Large intestine (tissue), 3 donors: Measurements from ENCODE around the gene CNNM3. TPM values are rescaled to one million over a fixed set of nuclear protein-coding genes. Genes with fewer than 3 reads are reported as not detected.

Experiments used
- DNase-seq, 2 donors: peaks; one replicate each; pipeline versions ENCODE4 v3.0.0 to v3.0.0-alpha.2; 2013
- H3K27ac ChIP-seq: one replicate; pipeline ENCODE4 v1.5.1; 2013; ENCODE audit warnings: low read length
- H3K27me3 ChIP-seq: 2 replicates; pipeline ENCODE4 v1.6.1; 2013; ENCODE audit warnings: low read length; ENCODE audit not compliant: control insufficient read depth, insufficient read depth
- H3K36me3 ChIP-seq: 2 replicates; pipeline ENCODE4 v1.6.1; 2013; ENCODE audit warnings: low read length; ENCODE audit not compliant: control insufficient read depth, insufficient read depth
- H3K4me1 ChIP-seq: one replicate; pipeline ENCODE4 v1.6.1; 2013; ENCODE audit warnings: low read length; ENCODE audit not compliant: control insufficient read depth, insufficient read depth
- H3K4me3 ChIP-seq: one replicate; pipeline ENCODE4 v1.5.1; 2013; ENCODE audit warnings: low read length
- H3K9me3 ChIP-seq: one replicate; pipeline ENCODE4 v1.6.1; 2013; ENCODE audit warnings: mild to moderate bottlenecking, low read depth, low read length, moderate library complexity; ENCODE audit not compliant: control insufficient read depth
- WGBS: methylation state at CpG from one replicate; pipeline ENCODE4 v1.1.5; 2013; ENCODE audit warnings: low lambda C conversion rate; ENCODE audit not compliant: insufficient coverage; 5-methylcytosine and 5-hydroxymethylcytosine counted together
- polyA plus RNA-seq: library from polyadenylated mRNA; unstranded; fragments of 120-200 nt; gene quantifications from one replicate; pipeline ENCODE4 v1.2.1, GENCODE V29; 2013

CNNM3 gene
- polyA plus RNA-seq, 1 donor: 35.0 TPM

DNA sequence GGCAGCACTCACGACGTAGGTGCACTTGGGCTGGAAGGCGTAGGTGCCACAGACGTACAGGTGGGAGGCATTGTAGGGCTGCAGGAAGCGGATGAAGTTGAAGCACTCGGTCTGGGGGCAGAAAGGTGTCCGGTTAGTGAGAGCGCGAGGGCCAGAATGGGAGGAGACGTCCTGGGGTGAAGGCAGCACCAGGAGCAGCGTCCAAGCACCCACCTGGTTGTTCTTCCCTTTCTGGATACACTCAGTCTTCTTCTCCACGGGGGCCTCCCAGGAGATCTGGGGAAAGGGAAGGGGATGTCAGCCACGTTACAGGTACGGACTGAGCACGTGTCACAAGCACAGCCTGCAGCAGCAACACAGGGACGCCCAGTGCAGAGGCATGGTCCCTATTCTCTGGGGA is 49.6 kb downstream of the CNNM3 start:
- no peak for DNase-seq
- Histone ChIP-seq H3K27me3 (no peaks in the 10 kb centered on the region), H3K4me3 (no peak overlapping the region), H3K36me3 (peaks cover 60% of the 10 kb centered on the region), H3K27ac (no peak overlapping the region), H3K4me1 (peaks cover 34% of the 10 kb centered on the region), H3K9me3 (no peaks in the 10 kb centered on the region)
- WGBS: no CpG with 5 or more reads among the region's 16 CpGs

- H3K4me1 ChIP-seq: peaks cover 33% of the 10 kb centered on the region
- H3K9me3 ChIP-seq: no peaks in the 10 kb centered on the region
- DNase-seq: no peak
- peaks cover 55% of the 10 kb centered on the region for H3K36me3 ChIP-seq
- no CpG with 5 or more reads among the region's 14 CpGs for WGBS
- no peak overlapping the region for H3K4me3 ChIP-seq
- no peaks in the 10 kb centered on the region for H3K27me3 ChIP-seq
- H3K27ac ChIP-seq: no peak overlapping the region
Observed at GRCh38 chr2:96866149-96866548, 50.1 kb downstream of the CNNM3 start.

DNA sequence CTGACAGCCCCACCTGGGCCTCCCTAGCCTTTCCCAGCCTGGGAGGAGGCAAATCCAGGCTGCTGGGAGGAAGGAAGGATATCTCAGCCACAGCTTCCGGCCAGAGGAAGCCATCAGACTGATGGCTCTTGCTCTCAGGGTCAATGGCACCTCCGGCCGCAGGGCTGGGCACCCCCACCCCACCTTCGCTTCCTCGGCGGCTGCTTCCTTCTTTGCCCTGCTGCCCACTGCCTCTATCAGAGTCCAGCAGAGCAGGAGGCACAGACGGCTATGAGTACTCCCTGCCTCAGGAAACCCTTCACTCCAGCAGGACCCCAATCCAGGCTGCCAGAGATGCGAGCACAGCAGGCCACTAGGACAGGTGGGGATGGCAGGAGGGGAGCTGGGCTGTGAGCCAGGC is 50.5 kb downstream of the CNNM3 start:
- Histone ChIP-seq H3K27ac (no peak overlapping the region), H3K4me1 (peaks cover 29% of the 10 kb centered on the region), H3K36me3 (peaks cover 50% of the 10 kb centered on the region)

GRCh38 chr2:96866986-96867755 is 51.1 kb downstream of the CNNM3 start:
- H3K9me3 ChIP-seq: no peaks in the 10 kb centered on the region
- H3K4me1 ChIP-seq: peaks cover 23% of the 10 kb centered on the region
- H3K27ac ChIP-seq: peak overlapping the region; percentile 71
- no peaks in the 10 kb centered on the region for H3K27me3 ChIP-seq
- peaks cover 44% of the 10 kb centered on the region for H3K36me3 ChIP-seq
- peak overlapping the region; percentile 78 for H3K4me3 ChIP-seq
- DNase-seq: peak in 1 of 2 donors; percentile 44
- no CpG with 5 or more reads among the region's 22 CpGs for WGBS

More for the DNA sequence above, 50.5 kb downstream of the CNNM3 start:
- no peaks in the 10 kb centered on the region for H3K9me3 ChIP-seq
- no peak for DNase-seq
- H3K4me3 ChIP-seq: peak overlapping the region; percentile 78
- H3K27me3 ChIP-seq: no peaks in the 10 kb centered on the region
- no CpG with 5 or more reads among the region's 8 CpGs for WGBS

DNA sequence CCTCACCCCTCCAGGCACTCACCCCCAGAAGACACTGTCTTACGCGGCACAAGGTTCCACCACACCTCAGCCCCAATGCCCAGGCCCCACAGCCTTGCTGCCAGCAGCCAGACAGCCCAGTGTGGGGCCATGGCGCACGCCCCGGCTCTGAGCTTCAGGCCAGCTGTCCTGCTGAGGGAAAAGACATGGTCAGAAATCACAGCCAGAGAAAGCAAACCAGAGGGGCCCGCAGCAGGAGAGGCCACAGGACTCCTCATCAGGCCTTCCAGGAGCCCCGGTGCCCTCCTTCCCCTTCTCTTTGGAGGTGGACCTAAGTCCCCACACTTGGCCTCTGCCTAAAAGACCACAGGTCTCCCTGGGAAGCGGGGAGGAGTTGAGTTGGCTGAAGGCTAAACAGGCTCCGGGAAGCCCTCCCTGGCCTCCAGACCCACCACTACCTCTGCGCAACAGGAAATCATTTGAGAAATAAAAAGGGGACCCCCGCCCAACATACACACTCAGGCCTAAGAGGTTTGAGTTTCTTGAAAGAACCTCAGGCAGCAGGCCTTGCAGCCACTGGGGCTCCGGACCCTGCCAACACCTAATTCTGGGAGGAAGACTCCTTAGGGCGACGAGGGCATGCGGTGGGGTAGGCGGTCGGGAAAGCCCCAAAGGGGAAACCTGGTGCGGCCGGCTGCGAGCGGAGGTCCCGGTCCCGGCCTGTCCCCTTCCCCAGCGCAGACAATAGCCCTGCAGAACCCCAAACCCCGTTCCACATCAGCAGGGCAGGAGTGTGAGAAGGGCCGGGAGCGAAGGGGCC is 51.9 kb downstream of the CNNM3 start:
- Histone ChIP-seq H3K27ac (peak overlapping the region; percentile 71), H3K9me3 (no peaks in the 10 kb centered on the region), H3K36me3 (peaks cover 44% of the 10 kb centered on the region), H3K4me3 (peak overlapping the region; percentile 78), H3K27me3 (no peaks in the 10 kb centered on the region), H3K4me1 (peaks cover 23% of the 10 kb centered on the region)
- peak in 1 of 2 donors; percentile 54 for DNase-seq
- no CpG with 5 or more reads among the region's 27 CpGs for WGBS

GRCh38 chr2:96868555-96869280 is 52.6 kb downstream of the CNNM3 start:
- DNase-seq: peak; percentile 86 to 88
- H3K4me3 ChIP-seq: peak overlapping the region; percentile 78
- no peaks in the 10 kb centered on the region for H3K9me3 ChIP-seq
- peaks cover 36% of the 10 kb centered on the region for H3K36me3 ChIP-seq
- WGBS: no CpG with 5 or more reads among the region's 76 CpGs
- H3K27ac ChIP-seq: peak overlapping the region; percentile 90
- peaks cover 23% of the 10 kb centered on the region for H3K4me1 ChIP-seq
- H3K27me3 ChIP-seq: peaks cover under 1% of the 10 kb centered on the region

- Histone ChIP-seq H3K4me1 (peaks cover 28% of the 10 kb centered on the region), H3K4me3 (peak overlapping the region; percentile 78), H3K9me3 (no peaks in the 10 kb centered on the region), H3K27me3 (peaks cover 7% of the 10 kb centered on the region), H3K27ac (peak overlapping the region; percentile 90), H3K36me3 (peaks cover 30% of the 10 kb centered on the region)
- DNase-seq: peak; percentile 59 to 70
- no CpG with 5 or more reads among the region's 64 CpGs for WGBS
Observed at GRCh38 chr2:96869281-96869821, 53.3 kb downstream of the CNNM3 start.

DNA sequence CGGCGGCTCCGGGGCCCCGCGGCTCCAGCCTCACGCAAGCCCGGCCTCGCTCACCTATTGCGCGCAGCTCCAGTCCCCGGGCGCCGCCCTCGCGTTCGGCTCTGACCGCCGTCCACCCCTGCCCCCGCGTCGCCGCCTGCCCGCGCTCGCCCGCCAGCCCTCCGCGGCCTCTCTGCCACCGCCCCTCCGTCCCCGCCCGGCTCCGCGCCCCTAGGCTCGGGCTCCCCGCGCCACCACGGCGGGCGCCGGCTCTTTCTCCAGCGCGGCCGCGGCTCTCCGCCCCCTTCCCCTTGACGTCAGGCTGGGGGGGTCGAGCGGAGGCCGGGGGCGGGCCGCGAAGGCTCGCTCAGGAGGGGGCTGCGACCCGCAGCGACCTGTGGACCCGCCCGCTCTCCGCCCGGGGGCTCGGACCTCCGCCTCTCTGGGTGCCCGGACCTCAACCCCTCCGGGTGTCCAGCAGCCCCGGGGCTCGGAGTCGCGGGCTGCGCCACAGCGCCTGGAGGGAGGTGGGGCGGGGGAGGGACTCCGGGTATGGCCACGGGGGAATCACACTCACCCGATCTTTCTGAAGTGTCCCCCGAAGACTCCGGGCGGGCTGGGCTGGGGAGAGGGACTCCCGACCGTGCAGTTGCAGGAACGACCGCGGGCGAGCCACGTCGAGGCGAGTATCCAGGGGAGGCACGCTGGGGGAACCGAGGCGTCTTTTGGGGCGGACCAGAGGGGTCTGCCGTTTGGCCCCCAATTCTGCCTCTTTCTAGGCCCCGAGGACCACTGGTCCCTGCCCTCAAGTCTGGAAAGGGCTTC is 54.0 kb downstream of the CNNM3 start, which contains the start of gene SEMA4C:
SEMA4C (minus strand) TSS at position 259 of the 804 bp plus-strand sequence. CDS start 2,194 bp downstream, outside the sequence.
- Histone ChIP-seq H3K4me1 (peaks cover 33% of the 10 kb centered on the region), H3K9me3 (no peaks in the 10 kb centered on the region), H3K27me3 (peaks cover 9% of the 10 kb centered on the region), H3K36me3 (peaks cover 23% of the 10 kb centered on the region), H3K27ac (peak within 1 kb of the TSS; percentile 90), H3K4me3 (peak within 1 kb of the TSS; percentile 78)
- peak in 1 of 2 donors; percentile 74 for DNase-seq
- no CpG with 5 or more reads among the region's 93 CpGs for WGBS

- Histone ChIP-seq H3K36me3 (peaks cover 16% of the 10 kb centered on the region), H3K27me3 (peaks cover 9% of the 10 kb centered on the region), H3K9me3 (no peaks in the 10 kb centered on the region), H3K4me3 (peak overlapping the region; percentile 39), H3K27ac (peak overlapping the region; percentile 48), H3K4me1 (peaks cover 39% of the 10 kb centered on the region)
- no CpG with 5 or more reads among the region's 13 CpGs for WGBS
- DNase-seq: peak in 1 of 2 donors; percentile 65
Observed at GRCh38 chr2:96870626-96871255, 54.7 kb downstream of the CNNM3 start.
